CD4-positive, alpha-beta T cell (primary cell): Measurements from ENCODE around the gene RBM33. TPM values are rescaled to one million over a fixed set of nuclear protein-coding genes. Genes with fewer than 3 reads are reported as not detected.

ENCODE experiments used
- ATAC-seq: fragments of 200-7000 bp; cut with Tn5 transposase; one replicate; pipeline ENCODE4 v1.10.0; 2022; ENCODE audit warnings: mild to moderate bottlenecking; ENCODE audit not compliant: poor library complexity
- CTCF ChIA-PET: fragments of 350-600 bp; sonication (Branson Sonifier 250); formaldehyde crosslinking; loops from one replicate; lab custom pipeline; 2021; ENCODE audit warnings: antibody characterized with exemption, inconsistent platforms; lab: Charles Lee
- POLR2A ChIA-PET: fragments of 350-600 bp; sonication (Branson Sonifier 250); formaldehyde crosslinking; loops from one replicate; lab custom pipeline; 2021; ENCODE audit warnings: antibody characterized with exemption, inconsistent platforms; lab: Charles Lee
- DNase-seq, 14 experiments: peaks; one replicate each; pipeline ENCODE4 v3.0.0-alpha.2; 2013 to 2020; ENCODE audit warnings: mixed read lengths in 2 of 14
- H3K27ac ChIP-seq, 2 donors: one replicate each; pipeline versions ENCODE4 v1.5.1 to v1.7.0; 2013; ENCODE audit warnings: low read length in 2 of 2, low read depth in 1 of 2, mild to moderate bottlenecking in 1 of 2
- H3K27me3 ChIP-seq, 2 experiments: 1 replicate in 1 of 2; 2 replicates in 1 of 2; pipeline versions ENCODE4 v1.6.1 to v1.7.0; 2013; ENCODE audit warnings: low read length in 2 of 2, control low read depth in 1 of 2, mild to moderate bottlenecking in 1 of 2, moderate library complexity in 1 of 2; ENCODE audit not compliant: insufficient read depth in 2 of 2, control insufficient read depth in 1 of 2
- H3K36me3 ChIP-seq: one replicate; pipeline ENCODE4 v1.6.1; 2013; ENCODE audit warnings: low read length, control low read depth; ENCODE audit not compliant: insufficient read depth
- H3K4me1 ChIP-seq: one replicate; pipeline ENCODE4 v1.6.1; 2013; ENCODE audit warnings: low read length, control low read depth; ENCODE audit not compliant: insufficient read depth
- H3K4me3 ChIP-seq: one replicate; pipeline ENCODE4 v1.5.1; 2013; ENCODE audit warnings: mild to moderate bottlenecking, low read length, moderate library complexity
- H3K9me3 ChIP-seq, 2 experiments: 1 replicate in 1 of 2; 2 replicates in 1 of 2; pipeline versions ENCODE4 v1.6.1 to v1.7.0; 2013; ENCODE audit warnings: low read length in 2 of 2, mild to moderate bottlenecking in 2 of 2, control low read depth in 1 of 2, moderate library complexity in 1 of 2; ENCODE audit not compliant: control insufficient read depth in 1 of 2, insufficient read depth in 1 of 2
- H3K27ac Mint-ChIP-seq: one replicate; pipeline ENCODE4 v1.8.0; 2020; ENCODE audit warnings: mixed read lengths
- H3K27me3 Mint-ChIP-seq: one replicate; pipeline ENCODE4 v1.8.0; 2021; ENCODE audit warnings: mixed read lengths
- H3K36me3 Mint-ChIP-seq: one replicate; pipeline ENCODE4 v1.8.0; 2021; ENCODE audit warnings: low read depth, mixed read lengths
- H3K4me1 Mint-ChIP-seq: one replicate; pipeline ENCODE4 v1.8.0; 2021; ENCODE audit warnings: low read depth, mixed read lengths
- H3K4me3 Mint-ChIP-seq: one replicate; pipeline ENCODE4 v1.8.0; 2020; ENCODE audit warnings: mild to moderate bottlenecking, mixed read lengths
- H3K9me3 Mint-ChIP-seq: one replicate; pipeline ENCODE4 v1.8.0; 2020; ENCODE audit warnings: mixed read lengths
- CTCF ChIP-seq: fragments of 200-600 bp; IDR thresholded peaks from one replicate; pipeline ENCODE4 v1.8.0; 2022; ENCODE audit warnings: antibody characterized with exemption, mild to moderate bottlenecking
- intact Hi-C, 2 experiments: fragments of 100-400 bp; cut with DNase I in 1 of 2; cut with micrococcal nuclease in 1 of 2; formaldehyde crosslinking; loops; one replicate each; pipeline versions ENCODE4 v1.15.1 to v1.9.0; 2023 to 2025; cut with DNase I, micrococcal nuclease
- total RNA-seq, 174 experiments: library from RNA in 2 of 174; stranded (reverse) in 2 of 174; gene quantifications; one replicate each; pipeline ENCODE4 v1.2.3 and lab custom pipeline; 2021 to 2026

RBM33 gene
- total RNA-seq, 2 experiments from 2014 or later = 178 to 184 TPM

GRCh38 chr7:155796381-155797261 lies 152.2 kb downstream of the RBM33 start:
- no peaks in the 10 kb centered on the region for H3K36me3 Mint-ChIP-seq
- Histone ChIP-seq H3K27ac (no peak overlapping the region), H3K27me3 (peaks cover 29 to 45% of the 10 kb centered on the region in 2 experiments), H3K9me3 (peaks cover 0 to 3% of the 10 kb centered on the region in 2 experiments), H3K36me3 (no peaks in the 10 kb centered on the region), H3K4me1 (peaks cover 7% of the 10 kb centered on the region), H3K4me3 (no peak overlapping the region)
- intact Hi-C loops = loop anchor here (2.0 to 10.0 kb wide), 4 partner anchors 676 to 1478 kb away; no protein-coding TSS in a partner anchor
- peak; percentile 86 for TF ChIP-seq CTCF
- POLR2A ChIA-PET = no interaction called here
- no peak overlapping the region for H3K27ac Mint-ChIP-seq
- peak; percentile 32 to 78 (median 60) for DNase-seq
- ATAC-seq = peak; percentile 58
- no peak overlapping the region for H3K4me3 Mint-ChIP-seq
- H3K27me3 Mint-ChIP-seq = peaks cover 44% of the 10 kb centered on the region
- H3K4me1 Mint-ChIP-seq = no peaks in the 10 kb centered on the region
- H3K9me3 Mint-ChIP-seq = no peaks in the 10 kb centered on the region
- CTCF ChIA-PET = no interaction called here

DNA sequence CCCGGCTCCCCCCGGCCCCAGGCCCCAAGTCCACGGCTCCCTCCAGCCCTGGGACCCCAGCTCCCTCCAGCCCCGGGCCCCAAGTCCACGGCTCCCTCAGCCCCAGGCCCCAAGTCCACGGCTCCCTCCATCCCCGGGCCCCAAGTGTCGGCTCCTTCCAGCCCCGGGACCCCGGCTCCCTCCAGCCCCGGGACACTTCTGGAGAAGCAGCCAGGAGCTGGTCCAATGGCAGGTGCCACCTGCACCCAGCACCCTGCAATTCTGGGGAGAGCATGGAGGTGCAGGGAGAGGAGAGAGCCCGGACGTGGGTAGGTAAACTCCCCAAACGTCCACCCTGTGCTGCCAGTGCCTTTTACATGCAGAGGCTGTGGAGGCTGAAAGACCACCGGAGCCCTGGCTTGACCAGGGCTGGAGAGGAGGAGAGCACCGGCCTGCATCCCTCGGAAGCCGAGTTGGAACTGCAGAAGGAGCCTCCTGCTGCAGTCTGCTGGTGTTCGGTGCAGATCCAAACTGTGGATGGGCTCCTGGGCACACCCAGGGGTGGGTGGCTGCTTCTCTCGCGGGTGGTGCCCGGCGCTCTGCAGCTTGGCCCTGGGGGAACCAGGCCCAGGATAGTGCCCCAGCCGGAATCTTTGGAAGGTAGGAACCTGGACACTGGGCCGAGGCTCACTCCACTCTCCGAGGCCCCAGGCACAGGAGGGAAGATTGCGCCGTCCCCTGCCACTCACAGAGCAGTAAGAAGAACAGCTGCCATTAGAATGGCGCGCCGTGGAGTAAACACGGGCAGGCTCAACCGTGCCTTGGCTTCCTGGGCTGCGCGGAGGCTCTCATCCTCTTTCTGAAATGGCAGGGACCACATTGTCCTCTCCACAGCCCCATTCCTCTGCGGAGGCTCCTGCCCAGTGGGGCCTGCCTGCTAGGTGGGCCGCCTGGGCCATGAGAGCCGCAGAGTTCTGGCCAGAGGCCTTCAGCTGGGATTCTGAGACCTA lies 153.1 kb downstream of the RBM33 start:
- H3K4me3 Mint-ChIP-seq = no peak overlapping the region
- no peak for TF ChIP-seq CTCF
- CTCF ChIA-PET = no interaction called here
- DNase-seq (no peak), ATAC-seq (no peak)
- no peaks in the 10 kb centered on the region for H3K36me3 Mint-ChIP-seq
- Histone ChIP-seq H3K27ac (no peak overlapping the region), H3K36me3 (no peaks in the 10 kb centered on the region), H3K9me3 (peaks cover 0 to 3% of the 10 kb centered on the region in 2 experiments), H3K4me3 (no peak overlapping the region), H3K27me3 (peaks cover 29 to 47% of the 10 kb centered on the region in 2 experiments), H3K4me1 (peaks cover 7% of the 10 kb centered on the region)
- H3K27ac Mint-ChIP-seq = no peak overlapping the region
- intact Hi-C loops = loop anchor here (2.0 to 10.0 kb wide), 4 partner anchors 675 to 1477 kb away; no protein-coding TSS in a partner anchor
- POLR2A ChIA-PET = no interaction called here
- no peaks in the 10 kb centered on the region for H3K4me1 Mint-ChIP-seq
- H3K27me3 Mint-ChIP-seq = peaks cover 50% of the 10 kb centered on the region
- no peaks in the 10 kb centered on the region for H3K9me3 Mint-ChIP-seq
